GM19395 (cell line): ENCODE results near the gene PRR29.
"Not testable (repeated sequence)": the region's sequence is repeated elsewhere in the genome, so short reads cannot be mapped to it uniquely, and the experiment has no call there.

ENCODE experiments used
- ATAC-seq: cut with Tn5 transposase; IDR thresholded peaks from one replicate; pipeline ENCODE4 v1.9.1; 2021; ENCODE audit warnings: mild to moderate bottlenecking, moderate library complexity; ENCODE audit not compliant: unreplicated experiment

PRR29 gene

GRCh38 chr17:63995626-63996025 is 2.5 kb upstream of the PRR29 start:
- ATAC-seq: no peak

DNA sequence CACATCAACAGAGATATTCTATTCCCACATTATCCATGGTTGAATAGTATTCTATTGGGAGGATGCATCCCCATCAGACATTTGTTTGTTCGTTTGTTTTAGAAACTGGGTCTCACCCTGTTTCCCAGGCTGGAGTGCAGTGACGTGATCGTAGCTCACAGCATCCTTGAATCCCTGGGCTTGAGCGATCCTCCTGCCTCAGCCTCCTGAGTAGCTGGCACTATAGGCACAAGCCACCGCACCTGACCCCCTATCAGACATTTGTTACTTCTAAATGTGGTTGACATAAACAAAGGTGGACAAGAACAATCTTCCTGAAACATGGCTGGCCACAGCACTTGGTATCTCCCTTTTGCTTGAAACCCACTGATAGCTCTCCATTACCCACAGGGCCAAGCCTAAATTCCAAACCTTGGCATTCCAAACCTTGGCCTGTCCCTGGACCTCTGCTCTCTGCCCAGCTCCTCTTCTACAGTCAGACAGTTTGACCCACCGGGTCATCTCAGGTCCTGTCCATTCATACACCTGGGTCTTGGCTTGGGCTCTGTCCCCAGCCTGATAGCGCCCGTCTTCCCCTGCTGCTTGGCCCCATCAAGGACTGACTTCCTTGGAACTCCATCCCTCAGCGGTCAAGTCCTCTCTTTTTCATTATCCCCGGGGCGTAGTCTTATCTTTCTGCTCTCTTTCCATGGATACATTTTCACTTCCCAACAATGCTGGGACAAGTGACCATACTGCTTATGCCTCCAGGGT is 1.5 kb upstream of the PRR29 start:
- ATAC-seq: no peak

- no peak for ATAC-seq
Observed at GRCh38 chr17:63997341-63998048, 656 bp upstream of the PRR29 start.

DNA sequence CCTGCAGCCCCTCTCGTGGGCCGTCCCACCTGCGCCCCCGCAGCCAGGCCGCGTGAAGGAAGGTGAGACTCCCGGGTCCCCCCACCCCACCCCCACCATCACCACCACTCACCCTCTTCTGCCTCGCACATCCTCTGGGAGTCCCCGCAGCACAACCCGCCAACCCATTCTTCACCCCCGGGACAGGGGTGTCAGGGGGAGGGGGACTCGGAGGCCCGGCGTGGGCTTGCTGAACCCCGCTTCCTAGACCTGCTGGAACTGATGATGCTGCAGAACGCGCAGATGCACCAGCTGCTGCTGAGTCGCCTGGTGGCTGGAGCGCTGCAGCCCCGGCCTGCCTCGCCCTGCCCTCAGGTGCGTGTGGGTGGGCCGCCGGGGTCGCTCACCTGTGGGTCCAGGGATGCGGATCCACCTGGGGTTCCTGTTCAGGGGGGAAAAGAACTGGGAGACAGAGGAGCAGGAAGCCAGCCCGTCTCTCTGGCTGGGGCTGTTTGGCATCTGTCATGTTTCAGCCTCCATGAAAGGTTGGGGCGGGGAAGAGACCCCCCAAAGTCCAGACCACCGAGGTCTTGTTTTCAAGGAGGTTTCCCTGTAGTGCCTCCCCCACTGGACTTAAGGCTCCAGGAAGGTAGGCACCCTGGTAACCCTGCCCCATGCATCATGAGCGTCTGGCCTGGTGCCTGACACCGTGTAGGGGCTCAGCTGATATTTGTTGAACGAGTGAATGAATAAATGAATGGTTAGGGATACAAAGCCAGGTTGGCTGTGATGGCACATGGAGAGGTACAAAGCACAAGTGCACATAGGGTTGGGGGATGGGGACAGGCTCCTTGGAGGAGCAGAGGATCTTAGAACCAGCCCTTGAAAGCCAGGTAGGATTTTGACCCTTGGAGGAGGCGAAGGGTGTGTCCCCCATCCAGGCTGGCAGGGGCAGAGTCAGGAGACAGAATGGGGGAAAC is 849 bp downstream of the PRR29 start:
- no peak for ATAC-seq

- no peak for ATAC-seq
Observed at GRCh38 chr17:63999680-64000531, 1.8 kb downstream of the PRR29 start.

DNA sequence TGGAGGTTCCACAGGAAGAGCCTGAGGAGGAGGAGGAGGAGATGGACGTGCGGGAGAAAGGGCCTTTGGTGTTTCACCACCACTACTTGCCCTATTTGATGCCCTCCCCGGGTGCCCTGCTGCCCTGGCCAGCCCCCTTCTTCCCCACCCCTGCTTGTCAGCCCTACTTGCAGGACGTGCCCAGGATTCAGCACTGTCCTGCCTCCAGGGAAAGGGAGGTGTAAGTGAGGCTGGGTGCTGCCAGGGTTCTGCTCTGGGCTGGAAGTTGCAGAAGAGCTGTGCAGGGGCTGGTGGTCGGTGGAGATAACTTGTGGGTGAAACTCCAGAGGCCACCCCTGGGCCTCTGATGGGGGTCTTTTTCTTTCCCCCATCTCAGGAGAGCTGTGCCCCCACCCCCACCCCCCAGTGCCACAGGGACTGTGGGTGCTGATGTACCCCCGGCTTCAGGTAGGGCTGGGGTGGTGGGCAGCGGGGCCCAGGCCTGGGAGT is 3.0 kb downstream of the PRR29 start:
- ATAC-seq: no peak

GRCh38 chr17:64001763-64002529 is 3.8 kb downstream of the PRR29 start:
- no peak for ATAC-seq

- no peak for ATAC-seq
Observed at GRCh38 chr17:64002658-64003525, 4.7 kb downstream of the PRR29 start.

GRCh38 chr17:64003526-64004121 is 5.5 kb downstream of the PRR29 start:
- no peak for ATAC-seq

DNA sequence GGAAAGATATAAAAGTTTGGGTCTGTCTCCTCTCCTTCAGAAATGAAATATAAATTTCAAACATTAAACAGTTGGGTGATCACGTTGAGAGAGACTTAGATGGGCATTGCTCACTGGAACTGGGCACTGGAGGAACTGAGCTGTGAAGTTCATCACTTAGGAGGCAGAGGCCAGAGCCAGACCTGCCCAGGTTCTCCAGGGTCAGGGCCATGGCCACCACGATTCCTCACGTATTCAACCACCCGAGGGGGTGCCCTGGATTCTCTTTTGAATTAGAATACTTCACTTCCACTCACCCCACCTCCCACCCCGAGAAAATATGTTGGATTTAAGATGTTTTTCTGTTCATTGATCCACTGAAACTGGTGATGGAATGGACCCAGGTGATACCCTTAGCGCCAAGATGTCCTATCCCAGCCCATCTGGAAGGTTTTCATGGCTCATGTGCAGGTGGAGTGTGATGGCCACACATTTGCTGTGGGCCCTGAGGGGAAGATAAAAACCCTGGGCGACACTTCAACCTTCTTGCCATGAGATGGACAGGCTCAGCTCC is 6.1 kb downstream of the PRR29 start:
- ATAC-seq: no peak

DNA sequence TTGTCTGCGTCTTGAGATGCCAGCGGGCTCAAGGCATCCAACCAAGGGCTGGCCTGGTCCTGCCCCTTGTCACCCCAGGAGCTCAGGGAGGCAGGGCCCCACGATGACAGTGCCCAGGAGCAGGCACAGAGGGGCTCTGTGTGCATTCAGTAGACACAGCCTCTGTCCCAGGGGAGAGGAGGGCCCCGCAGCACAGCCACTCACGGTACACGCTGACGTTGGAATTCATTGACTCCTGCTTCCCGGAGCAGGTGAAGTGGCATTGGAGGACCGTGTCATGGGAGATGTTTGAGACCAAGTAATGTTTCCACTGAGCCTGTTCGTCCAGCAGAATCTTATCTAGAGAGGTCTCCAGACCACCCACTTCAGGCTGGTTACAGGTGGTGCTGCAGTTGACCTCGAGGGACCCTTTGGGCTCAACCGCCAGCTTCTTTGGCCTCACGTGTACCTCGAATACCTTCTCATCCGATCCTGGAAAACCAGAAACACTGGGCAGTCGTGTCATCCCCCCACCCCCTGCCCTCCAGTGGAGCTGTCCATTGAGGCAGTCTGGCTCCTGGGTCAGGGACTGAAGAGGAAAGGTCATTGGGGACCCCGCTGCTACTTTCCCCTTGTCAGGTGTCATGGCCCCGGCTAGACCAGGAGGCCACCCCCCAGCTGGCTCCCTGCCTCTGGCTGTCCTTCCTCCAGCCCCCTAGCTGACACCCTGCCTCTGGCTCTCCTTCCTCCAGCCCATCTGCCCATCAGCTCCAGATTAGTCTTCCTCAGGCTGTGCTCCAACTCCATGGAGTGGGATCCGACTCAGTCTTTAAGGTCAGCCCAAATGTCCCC is 7.0 kb downstream of the PRR29 start:
- no peak for ATAC-seq

GRCh38 chr17:64005734-64006167 is 7.6 kb downstream of the PRR29 start:
- ATAC-seq: no peak

GRCh38 chr17:64006361-64007088 is 8.4 kb downstream of the PRR29 start:
- ATAC-seq: no peak

GRCh38 chr17:64007089-64007837 is 9.1 kb downstream of the PRR29 start:
- ATAC-seq: not testable (repeated sequence)

DNA sequence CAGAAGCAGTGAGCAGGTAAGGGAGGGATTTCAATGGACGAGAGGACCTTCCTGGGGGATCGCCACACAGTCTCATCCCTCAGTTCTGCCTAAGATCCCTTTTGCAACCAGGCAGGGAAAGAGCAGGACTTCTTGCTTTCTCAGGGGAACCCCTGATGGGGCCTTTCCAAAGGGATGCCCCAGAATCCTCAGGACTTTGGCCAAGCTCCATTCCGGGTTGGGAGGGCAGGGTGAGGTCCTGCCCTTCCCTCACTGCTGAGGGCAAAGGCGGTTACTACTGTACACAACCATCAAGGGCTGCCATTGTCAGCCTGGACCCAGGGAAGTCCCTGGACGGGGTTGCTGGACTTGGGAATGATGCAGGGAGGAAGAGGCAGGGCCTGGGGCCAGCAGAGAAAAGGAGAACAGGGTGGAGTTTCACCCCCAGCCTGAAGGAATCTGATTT is 9.7 kb downstream of the PRR29 start:
- ATAC-seq: no peak
